B cell (primary cell): ENCODE data around the gene TLE6. TPM values are rescaled to one million over a fixed set of nuclear protein-coding genes. Genes with fewer than 3 reads are reported as not detected.

Source experiments
- ATAC-seq: fragments of 200-7000 bp; cut with Tn5 transposase; one replicate; pipeline ENCODE4 v1.10.0; 2021; ENCODE audit warnings: low read depth, mild to moderate bottlenecking, moderate number of reproducible peaks, moderate library complexity
- CTCF ChIA-PET: fragments of 350-600 bp; sonication (Branson Sonifier 250); formaldehyde crosslinking; loops from one replicate; lab custom pipeline; 2021; ENCODE audit warnings: antibody characterized with exemption, inconsistent platforms; lab: Charles Lee
- POLR2A ChIA-PET: fragments of 350-600 bp; sonication (Branson Sonifier 250); formaldehyde crosslinking; loops from one replicate; lab custom pipeline; 2021; ENCODE audit warnings: antibody characterized with exemption; lab: Charles Lee
- DNase-seq: peaks from one replicate; pipeline ENCODE4 v3.0.0; 2013
- H2AFZ ChIP-seq: 2 replicates; pipeline ENCODE4 v1.6.1; 2012; ENCODE audit warnings: mild to moderate bottlenecking, low read depth, low read length; ENCODE audit not compliant: insufficient read depth, poor library complexity, severe bottlenecking
- H3K27ac ChIP-seq, 2 donors: 1 replicate in 1 of 2; 2 replicates in 1 of 2; pipeline ENCODE4 v1.5.1; 2012 to 2013; ENCODE audit warnings: low read length in 2 of 2, mild to moderate bottlenecking in 2 of 2, moderate library complexity in 1 of 2
- H3K27me3 ChIP-seq, 4 experiments: fragments of 200-600 bp in 1 of 4; sonication (generic) in 1 of 4; replicated peaks in 1 of 4; 1 replicate in 2 of 4; 2 replicates in 2 of 4; pipeline versions ENCODE4 v1.6.1 to v1.7.0; 2013 to 2016; ENCODE audit warnings: low read length in 3 of 4, mild to moderate bottlenecking in 2 of 4, mixed read lengths in 1 of 4, moderate library complexity in 1 of 4; ENCODE audit not compliant: insufficient read depth in 4 of 4, control insufficient read depth in 3 of 4; ENCODE audit errors: control extremely low read depth in 1 of 4
- H3K36me3 ChIP-seq, 2 experiments: replicated peaks in 1 of 2; 1 replicate in 1 of 2; 2 replicates in 1 of 2; pipeline versions ENCODE4 v1.6.1 to v1.7.1; 2013; ENCODE audit warnings: low read length in 1 of 2; ENCODE audit not compliant: insufficient read depth in 2 of 2, control insufficient read depth in 1 of 2; ENCODE audit errors: control extremely low read depth in 1 of 2, extremely low read depth in 1 of 2
- H3K4me1 ChIP-seq, 2 donors: fragments of 200-600 bp in 1 of 2; sonication (generic) in 1 of 2; 1 replicate in 1 of 2; 2 replicates in 1 of 2; pipeline versions ENCODE4 v1.5.1 to v1.6.1; 2013 to 2017; ENCODE audit warnings: low read length in 2 of 2; ENCODE audit not compliant: control insufficient read depth in 2 of 2, insufficient read depth in 2 of 2
- H3K4me2 ChIP-seq: replicated peaks from 2 replicates; pipeline ENCODE3; 2012; ENCODE audit warnings: mild to moderate bottlenecking, low read depth, low read length; ENCODE audit not compliant: poor library complexity, severe bottlenecking
- H3K4me3 ChIP-seq, 5 experiments: fragments of 200-600 bp in 1 of 5; sonication (generic) in 1 of 5; 1 replicate in 3 of 5; 2 replicates in 2 of 5; pipeline versions ENCODE4 v1.5.1 to v1.7.0; 2011 to 2016; ENCODE audit warnings: low read length in 4 of 5, mild to moderate bottlenecking in 4 of 5, low read depth in 2 of 5, control low read depth in 1 of 5, moderate library complexity in 1 of 5; ENCODE audit not compliant: insufficient read depth in 1 of 5; ENCODE audit errors: control extremely low read depth in 1 of 5, extremely low read depth in 1 of 5
- H3K79me2 ChIP-seq: fragments of 200-600 bp; sonication (generic); one replicate; pipeline ENCODE4 v1.6.0; 2016; ENCODE audit warnings: low read length; ENCODE audit not compliant: control insufficient read depth, insufficient read depth
- H3K9ac ChIP-seq: fragments of 200-600 bp; sonication (generic); 2 replicates; pipeline ENCODE4 v1.6.1; 2017; ENCODE audit warnings: mild to moderate bottlenecking, low read length, moderate library complexity
- H3K9me3 ChIP-seq, 3 donors: one replicate each; pipeline versions ENCODE4 v1.6.1 to v1.7.1; 2013; ENCODE audit warnings: low read length in 2 of 3; ENCODE audit not compliant: control insufficient read depth in 2 of 3, insufficient read depth in 1 of 3; ENCODE audit errors: control extremely low read depth in 1 of 3
- H4K20me1 ChIP-seq: 2 replicates; pipeline ENCODE4 v1.6.0; 2012; ENCODE audit warnings: mild to moderate bottlenecking, low read length; ENCODE audit not compliant: insufficient read depth, control insufficient read depth, poor library complexity, severe bottlenecking
- H3K27ac Mint-ChIP-seq: one replicate; pipeline ENCODE4 v1.8.0; 2021; ENCODE audit warnings: mixed read lengths
- H3K27me3 Mint-ChIP-seq: one replicate; pipeline ENCODE4 v1.8.0; 2021; ENCODE audit warnings: mixed read lengths
- H3K4me1 Mint-ChIP-seq: one replicate; pipeline ENCODE4 v1.8.0; 2021; ENCODE audit warnings: mixed read lengths
- H3K4me3 Mint-ChIP-seq: one replicate; pipeline ENCODE4 v1.8.0; 2021; ENCODE audit warnings: mixed read lengths
- H3K9me3 Mint-ChIP-seq: one replicate; pipeline ENCODE4 v1.8.0; 2022; ENCODE audit warnings: mixed read lengths; ENCODE audit not compliant: insufficient read depth
- CTCF ChIP-seq: fragments of 200-600 bp; IDR thresholded peaks from one replicate; pipeline ENCODE4 v1.8.0; 2022; ENCODE audit warnings: antibody characterized with exemption, mild to moderate bottlenecking
- EZH2 ChIP-seq: IDR thresholded peaks from 2 replicates; pipeline ENCODE4 v1.6.1; 2012; ENCODE audit warnings: borderline replicate concordance, low read depth, mild to moderate bottlenecking, moderate library complexity, low read length; ENCODE audit not compliant: insufficient read depth, poor library complexity, severe bottlenecking
- WGBS: methylation state at CpG from one replicate; pipeline ENCODE4 v1.1.5; 2013; ENCODE audit warnings: missing lambda C conversion rate; ENCODE audit not compliant: insufficient coverage; 5-methylcytosine and 5-hydroxymethylcytosine counted together
- intact Hi-C: fragments of 100-400 bp; cut with micrococcal nuclease; formaldehyde crosslinking; loops from one replicate; pipeline ENCODE4 v1.10.0; 2022
- polyA plus RNA-seq: library from polyadenylated mRNA; depleted of rRNA; stranded (reverse); fragments of >200 nt; gene quantifications from 2 replicates; pipeline ENCODE4 v1.2.3, GENCODE V29; 2012
- total RNA-seq, 2 donors: library from RNA; stranded (reverse); fragments of 120-200 nt in 1 of 2; gene quantifications; 1 replicate in 1 of 2; 2 replicates in 1 of 2; pipeline versions ENCODE4 v1.2.3 to v1.2.4, GENCODE V29; 2013 to 2022

The TLE6 gene
- total and polyA plus RNA-seq, 2 donors (not counting 1 experiment from before 2014, with no cell fraction given): 1.5 to 3.0 TPM

GRCh38 chr19:3005345-3005744, 28.0 kb downstream of the TLE6 start:
- Histone ChIP-seq H3K27me3 (peaks cover 0 to 3% (median under 1%) of the 10 kb centered on the region in 4 experiments), H3K27ac (no peak overlapping the region), H3K9me3 (peaks cover 0 to 6% (median 0%) of the 10 kb centered on the region in 3 donors), H4K20me1 (no peaks in the 10 kb centered on the region), H3K4me1 (no peaks in the 10 kb centered on the region), H3K79me2 (no peaks in the 10 kb centered on the region), H3K9ac (no peak overlapping the region), H3K4me3 (no peak overlapping the region), H3K36me3 (no peaks in the 10 kb centered on the region), H3K4me2 (no peak overlapping the region), H2AFZ (no peak overlapping the region)
- ATAC-seq (no peak), DNase-seq (no peak)
- Mint-ChIP-seq H3K27ac (no peak overlapping the region), H3K4me1 (no peaks in the 10 kb centered on the region), H3K4me3 (no peak overlapping the region), H3K27me3 (no peaks in the 10 kb centered on the region), H3K9me3 (no peaks in the 10 kb centered on the region)
- intact Hi-C loops: no loop called here
- POLR2A ChIA-PET: no interaction called here
- no peak for TF ChIP-seq EZH2
- no peak for TF ChIP-seq CTCF
- CTCF ChIA-PET: interaction anchor here (0.6 to 1.6 kb wide), 3 partner anchors 43 to 120 kb away, joined by 3 to 6 read pairs (median 3); no protein-coding TSS in a partner anchor
- WGBS: 93% methylated on average over 17 of the region's 18 CpGs

GRCh38 chr19:3006075-3006767, 28.9 kb downstream of the TLE6 start:
- H3K9ac ChIP-seq: no peak overlapping the region
- intact Hi-C loops: no loop called here
- peaks cover 0 to 3% (median 1%) of the 10 kb centered on the region in 4 experiments for H3K27me3 ChIP-seq
- Mint-ChIP-seq H3K27me3 (no peaks in the 10 kb centered on the region), H3K4me1 (no peaks in the 10 kb centered on the region), H3K27ac (no peak overlapping the region), H3K4me3 (no peak overlapping the region), H3K9me3 (no peaks in the 10 kb centered on the region)
- H3K27ac ChIP-seq: no peak overlapping the region
- no peaks in the 10 kb centered on the region for H4K20me1 ChIP-seq
- H3K36me3 ChIP-seq: no peaks in the 10 kb centered on the region
- TF ChIP-seq CTCF (no peak), EZH2 (no peak)
- ChIA-PET POLR2A (no interaction called here), CTCF (interaction anchor here (0.6 kb wide), 2 partner anchors 44 to 141 kb away, joined by 3 read pairs; no protein-coding TSS in a partner anchor)
- H3K4me2 ChIP-seq: no peak overlapping the region
- peaks cover 0 to 6% (median 0%) of the 10 kb centered on the region in 3 donors for H3K9me3 ChIP-seq
- DNase-seq (no peak), ATAC-seq (no peak)
- no peak overlapping the region for H3K4me3 ChIP-seq
- H3K79me2 ChIP-seq: no peaks in the 10 kb centered on the region
- H3K4me1 ChIP-seq: no peaks in the 10 kb centered on the region
- 87% methylated on average over 36 of the region's 37 CpGs for WGBS
- no peak overlapping the region for H2AFZ ChIP-seq
